Glutamatergic neuron (in vitro differentiated cells): ENCODE data around the gene FAM234A. TPM values are rescaled to one million over a fixed set of nuclear protein-coding genes. Genes with fewer than 3 reads are reported as not detected.

ENCODE experiments used
- DNase-seq: peaks from one replicate; pipeline ENCODE4 v3.0.0; 2022
- H3K27ac Mint-ChIP-seq: one replicate; pipeline ENCODE4 v1.8.0; 2020; ENCODE audit warnings: mild to moderate bottlenecking, mixed read lengths, inconsistent platforms; ENCODE audit not compliant: unreplicated experiment
- H3K27me3 Mint-ChIP-seq: one replicate; pipeline ENCODE4 v1.8.0; 2020; ENCODE audit warnings: mild to moderate bottlenecking, moderate library complexity, mixed read lengths, inconsistent platforms; ENCODE audit not compliant: unreplicated experiment
- H3K36me3 Mint-ChIP-seq: one replicate; pipeline ENCODE4 v1.8.0; 2020; ENCODE audit warnings: mild to moderate bottlenecking, mixed read lengths, inconsistent platforms; ENCODE audit not compliant: unreplicated experiment
- H3K4me1 Mint-ChIP-seq: one replicate; pipeline ENCODE4 v1.8.0; 2020; ENCODE audit warnings: mild to moderate bottlenecking, low read depth, mixed read lengths, inconsistent platforms; ENCODE audit not compliant: unreplicated experiment
- H3K4me3 Mint-ChIP-seq: one replicate; pipeline ENCODE4 v1.8.0; 2020; ENCODE audit warnings: mild to moderate bottlenecking, mixed read lengths, inconsistent platforms; ENCODE audit not compliant: unreplicated experiment
- H3K9me3 Mint-ChIP-seq: one replicate; pipeline ENCODE4 v1.8.0; 2020; ENCODE audit warnings: mild to moderate bottlenecking, moderate library complexity, mixed read lengths, inconsistent platforms; ENCODE audit not compliant: unreplicated experiment
- CTCF ChIP-seq: fragments of 200-600 bp; sonication (generic); IDR thresholded peaks from one replicate; pipeline ENCODE4 v1.5.0; 2021; ENCODE audit not compliant: partially characterized antibody, unreplicated experiment
- long read RNA-seq: library from polyadenylated mRNA; unstranded; transcript quantifications from one replicate; pipeline ENCODE4 v2.0.0, GENCODE V29; 2020; ENCODE audit not compliant: unreplicated experiment
- total RNA-seq: library from RNA; stranded (reverse); fragmentation: NEBNext Ultra II Directional; extraction: Animal tissue kit (Norgen Biotek cat#: 25700); gene quantifications from one replicate; pipeline ENCODE4 v1.2.1, GENCODE V29; 2021; ENCODE audit not compliant: unreplicated experiment

The FAM234A gene
- 82.7 TPM for total RNA-seq
- long read RNA-seq, transcript FAM234A-203 (13 exons, 3,213 nt) = major isoform, 10 of 22 reads
- long read RNA-seq, partial matches to known transcripts = 6 of 22 reads
- long read RNA-seq, other reads (novel, unspliced or antisense) = 6 of 22 reads

- Mint-ChIP-seq H3K36me3 (no peaks in the 10 kb centered on the region), H3K27me3 (peaks cover 2% of the 10 kb centered on the region), H3K9me3 (peaks cover 7% of the 10 kb centered on the region), H3K4me3 (peak within 1 kb of the TSS; percentile 99), H3K4me1 (peaks cover 1% of the 10 kb centered on the region), H3K27ac (peak within 1 kb of the TSS; percentile 95)
- peak; percentile 96 for DNase-seq
- no peak for TF ChIP-seq CTCF
Observed at GRCh38 chr16:234468-235305, at the start of gene FAM234A. Gene FAM234A (plus strand): TSS chr16:234821. CDS start chr16:254414, 19,593 bp downstream.

- DNase-seq = no peak
- H3K27me3 Mint-ChIP-seq = peaks cover 1% of the 10 kb centered on the region
- H3K36me3 Mint-ChIP-seq = no peaks in the 10 kb centered on the region
Observed at GRCh38 chr16:185213-185612, 49.4 kb upstream of the FAM234A start.

GRCh38 chr16:185691-186090, 48.9 kb upstream of the FAM234A start:
- Mint-ChIP-seq H3K27ac (no peak overlapping the region), H3K9me3 (peaks cover 9% of the 10 kb centered on the region), H3K27me3 (peaks cover 1% of the 10 kb centered on the region), H3K36me3 (no peaks in the 10 kb centered on the region), H3K4me3 (no peak overlapping the region), H3K4me1 (no peaks in the 10 kb centered on the region)
- no peak for TF ChIP-seq CTCF
- DNase-seq = no peak

More at GRCh38 chr16:185213-185612, 49.4 kb upstream of the FAM234A start:
- Mint-ChIP-seq H3K9me3 (peaks cover 9% of the 10 kb centered on the region), H3K4me1 (no peaks in the 10 kb centered on the region), H3K27ac (no peak overlapping the region), H3K4me3 (no peak overlapping the region)
- no peak for TF ChIP-seq CTCF

GRCh38 chr16:187330-187729, 47.3 kb upstream of the FAM234A start:
- no peak overlapping the region for H3K4me3 Mint-ChIP-seq
- DNase-seq = no peak
- no peaks in the 10 kb centered on the region for H3K36me3 Mint-ChIP-seq
- H3K4me1 Mint-ChIP-seq = no peaks in the 10 kb centered on the region
- TF ChIP-seq CTCF = no peak
- no peak overlapping the region for H3K27ac Mint-ChIP-seq
- peaks cover 7% of the 10 kb centered on the region for H3K27me3 Mint-ChIP-seq
- peaks cover 4% of the 10 kb centered on the region for H3K9me3 Mint-ChIP-seq

GRCh38 chr16:188674-189073, 45.9 kb upstream of the FAM234A start:
- H3K27ac Mint-ChIP-seq = no peak overlapping the region
- peaks cover 9% of the 10 kb centered on the region for H3K27me3 Mint-ChIP-seq

More at GRCh38 chr16:188674-189073, 45.9 kb upstream of the FAM234A start:
- Mint-ChIP-seq H3K9me3 (peaks cover 6% of the 10 kb centered on the region), H3K4me3 (no peak overlapping the region), H3K4me1 (no peaks in the 10 kb centered on the region), H3K36me3 (no peaks in the 10 kb centered on the region)
- no peak for DNase-seq
- TF ChIP-seq CTCF = no peak
